Stomach (tissue), 19 donors: Measurements from ENCODE around the gene CELF5. TPM values are rescaled to one million over a fixed set of nuclear protein-coding genes. Genes with fewer than 3 reads are reported as not detected.

ENCODE experiments used
- DNase-seq, 2 donors: peaks; one replicate each; pipeline versions ENCODE4 v3.0.0 to v3.0.0-alpha.2; 2013 to 2019
- H3K27ac ChIP-seq, 5 donors: fragments of 200-600 bp in 4 of 5; sonication (generic) in 4 of 5; one replicate each; pipeline ENCODE4 v1.5.1; 2013 to 2019; ENCODE audit warnings: mild to moderate bottlenecking in 1 of 5, moderate library complexity in 1 of 5
- H3K27me3 ChIP-seq, 3 donors: fragments of 200-600 bp; sonication (generic); one replicate each; pipeline ENCODE4 v1.5.1; 2017 to 2019; ENCODE audit warnings: mixed run types in 1 of 3
- H3K36me3 ChIP-seq, 4 donors: fragments of 200-600 bp; sonication (generic); 1 replicate in 3 of 4; 2 replicates in 1 of 4; pipeline ENCODE4 v1.5.1; 2016 to 2019
- H3K4me1 ChIP-seq, 4 donors: fragments of 200-600 bp; sonication (generic); one replicate each; pipeline ENCODE4 v1.5.1; 2016 to 2019
- H3K4me3 ChIP-seq, 4 donors: fragments of 200-600 bp; sonication (generic) in 3 of 4; one replicate each; pipeline ENCODE4 v1.5.1; 2016 to 2019; ENCODE audit warnings: mild to moderate bottlenecking in 1 of 4
- H3K9me3 ChIP-seq, 4 donors: fragments of 200-600 bp; sonication (generic); one replicate each; pipeline ENCODE4 v1.5.1; 2016 to 2019
- EP300 ChIP-seq: sonication (generic); formaldehyde crosslinking; IDR thresholded peaks from one replicate; pipeline ENCODE4 v1.6.1; 2017; ENCODE audit warnings: antibody characterized with exemption
- POLR2A ChIP-seq, 4 donors: fragments of 450-650 bp; IDR thresholded peaks; one replicate each; pipeline ENCODE4 v1.6.1; 2016; ENCODE audit warnings: antibody characterized with exemption in 4 of 4, control low read depth in 2 of 4, mild to moderate bottlenecking in 1 of 4, moderate library complexity in 1 of 4
- POLR2AphosphoS5 ChIP-seq, 3 donors: sonication (generic); formaldehyde crosslinking; IDR thresholded peaks; one replicate each; pipeline ENCODE4 v1.6.1; 2016; ENCODE audit warnings: antibody characterized with exemption in 3 of 3
- WGBS, 5 donors: extraction: QIAGEN DNeasy Blood & Tissue Kit in 3 of 5; methylation state at CpG; one replicate each; pipeline versions ENCODE4 v1.1.5 to v1.1.7; 2013 to 2018; 5-methylcytosine and 5-hydroxymethylcytosine counted together
- intact Hi-C: fragments of 100-400 bp; cut with DNase I; formaldehyde crosslinking; loops from one replicate; pipeline ENCODE4 v1.15.1; 2023; ENCODE audit warnings: low total_unique reads
- long read RNA-seq, 10 donors: transcript quantifications; one replicate each; lab custom pipeline, GENCODE V29; 2026
- polyA plus RNA-seq, 3 donors: library from polyadenylated mRNA; stranded (reverse); fragments of 200-250 nt; gene quantifications; one replicate each; pipeline ENCODE4 v1.2.3, GENCODE V29; 2013
- total RNA-seq, 5 donors: library from RNA; depleted of rRNA; stranded (reverse); fragments of >200 nt; gene quantifications; one replicate each; pipeline versions ENCODE4 v1.1.0 to v1.2.3, GENCODE V29; 2014 to 2016
- TF ChIP-seq, protein P1 (sequence below), 7 experiments: fragments of 450-650 bp in 4 of 7; fragments of 200-600 bp in 3 of 7; sonication (generic) in 3 of 7; IDR thresholded peaks; one replicate each; pipeline ENCODE4 v1.5.1; 2016 to 2019; ENCODE audit warnings: antibody characterized with exemption in 7 of 7, control low read depth in 2 of 7, mild to moderate bottlenecking in 1 of 7
- donor health status: healthy with polysubstance abuse.
- donor health status: Bipolar disorder and iron deficiency.
- donor health status: healthy.

CELF5 gene
- total RNA-seq: under 1 TPM in 1 of 5 donors, not detected in 4; 0.18 TPM
- under 1 TPM in 1 of 3 donors, not detected in 2; 0.18 TPM for polyA plus RNA-seq
- long read RNA-seq, donor 1: 0 reads
- long read RNA-seq, donor 2: 0 reads
- long read RNA-seq, donor 3: 0 reads
- long read RNA-seq, donor 4: 0 reads
- long read RNA-seq, donor 5: 0 reads
- long read RNA-seq, donor 6: 0 reads
- long read RNA-seq, donor 7: 0 reads
- long read RNA-seq, donor 8, partial matches to known transcripts: 9 of 9 reads
- long read RNA-seq, donor 8, other reads (novel, unspliced or antisense): 0 of 9 reads
- long read RNA-seq, donor 9: 0 reads
- long read RNA-seq, donor 10: 0 reads

DNA sequence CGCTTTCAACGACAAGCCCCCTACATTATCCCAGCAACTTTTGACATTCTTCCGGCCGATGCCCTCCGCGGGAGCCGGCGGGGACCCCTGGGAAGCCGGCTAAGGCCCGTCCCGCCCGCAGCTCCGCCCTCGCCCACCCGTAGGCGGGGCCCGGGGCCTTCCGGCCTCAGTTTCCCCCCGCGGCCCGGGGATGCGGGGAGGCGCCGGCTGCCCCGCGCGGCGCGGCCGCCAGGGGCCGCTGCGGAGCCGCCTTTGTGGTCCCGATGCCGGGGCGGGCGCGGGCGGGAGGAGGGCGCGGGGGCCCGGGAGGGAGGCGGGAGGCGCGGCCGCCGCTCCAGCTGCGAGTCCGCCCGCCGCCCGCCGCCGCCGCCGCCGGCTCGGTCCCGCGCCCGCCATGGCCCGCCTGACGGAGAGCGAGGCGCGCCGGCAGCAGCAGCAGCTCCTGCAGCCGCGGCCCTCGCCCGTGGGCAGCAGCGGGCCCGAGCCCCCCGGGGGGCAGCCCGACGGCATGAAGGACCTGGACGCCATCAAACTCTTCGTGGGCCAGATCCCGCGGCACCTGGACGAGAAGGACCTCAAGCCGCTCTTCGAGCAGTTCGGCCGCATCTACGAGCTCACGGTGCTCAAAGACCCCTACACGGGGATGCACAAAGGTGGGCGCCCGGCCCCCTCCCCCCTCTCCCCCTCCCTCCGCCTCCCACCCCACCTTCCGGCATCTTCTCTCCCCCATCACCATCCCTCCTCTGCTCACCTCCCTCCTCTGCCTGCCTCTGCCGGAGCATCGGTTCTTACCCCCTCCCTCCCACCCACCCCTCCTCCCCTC, at the start of gene CELF5:
Gene CELF5 (plus strand): TSS at position 316 of the 823 bp plus-strand sequence. CDS start 79 bp downstream, at position 395.
- Histone ChIP-seq H3K4me3 (peak within 1 kb of the TSS; percentile 27 to 39 (median 33)), H3K27me3 (peaks cover 9 to 85% (median 64%) of the 10 kb centered on the region in 3 donors), H3K27ac (no peak within 1 kb of the TSS), H3K4me1 (peaks cover 4 to 18% (median 9%) of the 10 kb centered on the region in 4 donors), H3K9me3 (no peaks in the 10 kb centered on the region), H3K36me3 (no peaks in the 10 kb centered on the region)
- WGBS, 5 donors: 2 to 6% (median 3%) methylated on average over 13 to 85 of the region's 94 CpGs
- intact Hi-C loops: no loop called here
- peak; percentile 61 to 86 for DNase-seq
- no peak for TF ChIP-seq POLR2AphosphoS5 (IDR thresholded peaks at IDR 0.05)
- TF ChIP-seq, protein P1, sequence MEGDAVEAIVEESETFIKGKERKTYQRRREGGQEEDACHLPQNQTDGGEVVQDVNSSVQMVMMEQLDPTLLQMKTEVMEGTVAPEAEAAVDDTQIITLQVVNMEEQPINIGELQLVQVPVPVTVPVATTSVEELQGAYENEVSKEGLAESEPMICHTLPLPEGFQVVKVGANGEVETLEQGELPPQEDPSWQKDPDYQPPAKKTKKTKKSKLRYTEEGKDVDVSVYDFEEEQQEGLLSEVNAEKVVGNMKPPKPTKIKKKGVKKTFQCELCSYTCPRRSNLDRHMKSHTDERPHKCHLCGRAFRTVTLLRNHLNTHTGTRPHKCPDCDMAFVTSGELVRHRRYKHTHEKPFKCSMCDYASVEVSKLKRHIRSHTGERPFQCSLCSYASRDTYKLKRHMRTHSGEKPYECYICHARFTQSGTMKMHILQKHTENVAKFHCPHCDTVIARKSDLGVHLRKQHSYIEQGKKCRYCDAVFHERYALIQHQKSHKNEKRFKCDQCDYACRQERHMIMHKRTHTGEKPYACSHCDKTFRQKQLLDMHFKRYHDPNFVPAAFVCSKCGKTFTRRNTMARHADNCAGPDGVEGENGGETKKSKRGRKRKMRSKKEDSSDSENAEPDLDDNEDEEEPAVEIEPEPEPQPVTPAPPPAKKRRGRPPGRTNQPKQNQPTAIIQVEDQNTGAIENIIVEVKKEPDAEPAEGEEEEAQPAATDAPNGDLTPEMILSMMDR (IDR thresholded peaks at IDR 0.05): peak in 2 of 7 experiments; percentile 52 to 77

DNA sequence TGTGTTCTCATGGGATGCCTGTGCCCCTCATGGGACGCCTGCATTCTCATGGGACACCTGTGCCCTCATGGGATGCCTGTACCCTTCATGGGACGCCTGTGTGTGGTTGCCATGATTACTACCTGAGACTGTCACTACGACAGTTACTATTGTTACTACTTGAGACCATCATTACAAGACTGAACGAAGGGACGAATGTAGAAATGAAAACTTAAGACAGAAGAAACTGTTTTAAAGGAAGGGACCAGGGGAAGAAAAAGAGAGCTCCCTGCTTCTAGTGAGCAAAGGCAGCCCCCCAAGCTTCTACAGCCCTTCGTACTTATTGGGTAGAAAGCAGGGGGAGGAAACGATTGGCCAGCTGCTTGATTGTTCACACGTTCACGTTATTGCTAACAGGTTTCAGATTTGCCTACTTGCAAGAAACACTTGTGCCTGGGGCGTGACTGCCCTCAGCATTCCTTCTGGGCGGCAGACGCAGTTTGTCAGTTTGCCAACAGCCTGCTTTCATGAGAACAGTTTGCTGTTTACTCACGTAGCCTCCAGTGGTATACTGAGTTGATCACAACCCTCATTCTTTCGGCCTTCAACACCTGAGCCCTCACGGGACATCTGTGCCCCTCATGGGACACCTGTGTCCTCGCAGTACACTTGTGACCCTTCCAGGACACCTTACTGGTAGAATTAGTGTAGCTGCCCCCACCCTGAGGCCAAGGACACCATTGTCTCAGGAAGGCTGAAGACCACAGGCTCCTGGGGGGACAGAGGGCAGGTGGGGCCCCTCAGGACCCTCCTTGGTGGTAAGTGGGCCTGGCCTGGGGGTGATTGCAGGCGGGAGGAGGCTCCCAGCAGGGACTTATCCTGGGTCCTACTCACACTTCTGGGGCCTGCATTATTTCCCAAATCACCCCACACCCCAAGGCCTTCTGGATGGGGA, 48.4 kb upstream of the CELF5 start:
- Histone ChIP-seq H3K4me1 (peaks cover 13 to 30% (median 20%) of the 10 kb centered on the region in 4 donors), H3K4me3 (no peak overlapping the region), H3K27ac (peak overlapping the region; percentile 72 to 85 (median 80)), H3K27me3 (peaks cover 0 to 10% (median 0%) of the 10 kb centered on the region in 3 donors), H3K36me3 (no peaks in the 10 kb centered on the region), H3K9me3 (no peaks in the 10 kb centered on the region)
- TF ChIP-seq POLR2AphosphoS5 (IDR thresholded peaks at IDR 0.05): peak in 2 of 3 donors; percentile 59
- TF ChIP-seq EP300: no peak
- TF ChIP-seq POLR2A (IDR thresholded peaks at IDR 0.05): no peak
- TF ChIP-seq, protein P1 (IDR thresholded peaks at IDR 0.05): no peak
- intact Hi-C loops: no loop called here
- DNase-seq: peak; percentile 89 to 90
- 35 to 53% (median 39%) methylated on average over 16 to 17 of the region's 17 CpGs for WGBS, 5 donors

DNA sequence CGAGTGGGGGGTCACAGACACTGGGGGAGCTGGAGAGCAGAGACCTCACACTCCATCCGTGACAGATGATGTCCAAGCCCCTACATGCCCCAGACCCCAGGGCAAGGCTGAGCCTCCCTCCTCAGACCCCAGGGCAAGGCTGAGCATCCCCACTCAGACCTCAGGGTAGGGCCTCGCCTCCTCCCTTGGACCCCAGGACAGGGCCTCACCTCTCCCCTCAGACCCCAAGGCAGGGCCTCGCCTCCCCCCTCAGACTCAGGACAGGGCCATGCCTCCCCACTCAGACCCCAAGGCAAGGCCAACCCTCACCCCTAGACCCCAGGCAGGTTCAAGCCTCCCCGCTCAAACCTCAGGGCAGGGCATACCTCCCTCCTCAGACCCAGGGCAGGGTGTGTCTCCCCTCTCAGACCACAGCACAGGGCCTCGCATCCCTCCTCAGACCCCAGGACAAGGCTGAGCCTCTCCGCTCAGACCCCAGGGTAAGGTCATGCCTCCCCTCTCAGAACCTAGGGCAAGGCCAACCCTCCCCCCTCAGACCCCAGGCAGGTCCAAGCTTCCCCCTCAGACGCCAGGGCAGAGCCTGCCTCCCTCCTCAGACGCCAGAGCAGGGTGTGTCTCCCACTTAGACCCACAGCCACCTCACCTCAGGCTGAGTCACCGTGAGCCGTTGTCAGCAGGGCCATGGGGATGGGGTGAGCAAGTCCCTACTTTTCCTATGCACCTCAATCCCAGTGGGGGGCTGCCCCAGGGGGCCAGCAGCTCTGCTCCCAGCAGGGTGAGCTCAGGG, 47.6 kb upstream of the CELF5 start:
- peak; percentile 69 to 87 for DNase-seq
- TF ChIP-seq POLR2AphosphoS5 (IDR thresholded peaks at IDR 0.05) (peak in 2 of 3 donors; percentile 42 to 75), EP300 (no peak), POLR2A (IDR thresholded peaks at IDR 0.05) (no peak)
- TF ChIP-seq, protein P1 (IDR thresholded peaks at IDR 0.05): no peak
- WGBS, 5 donors: 50 to 70% (median 59%) methylated on average over 9 to 11 of the region's 11 CpGs
- peak overlapping the region; percentile 72 to 85 (median 80) for H3K27ac ChIP-seq
- intact Hi-C loops: no loop called here
- no peaks in the 10 kb centered on the region for H3K36me3 ChIP-seq
- H3K9me3 ChIP-seq: no peaks in the 10 kb centered on the region
- peak overlapping the region in 1 of 4 donors; percentile 6 for H3K4me3 ChIP-seq
- H3K27me3 ChIP-seq: peaks cover 0 to 7% (median 0%) of the 10 kb centered on the region in 3 donors
- peaks cover 13 to 25% (median 20%) of the 10 kb centered on the region in 4 donors for H3K4me1 ChIP-seq
